ENCODE results near the gene EIF4ENIF1.

EIF4ENIF1 gene

DNA sequence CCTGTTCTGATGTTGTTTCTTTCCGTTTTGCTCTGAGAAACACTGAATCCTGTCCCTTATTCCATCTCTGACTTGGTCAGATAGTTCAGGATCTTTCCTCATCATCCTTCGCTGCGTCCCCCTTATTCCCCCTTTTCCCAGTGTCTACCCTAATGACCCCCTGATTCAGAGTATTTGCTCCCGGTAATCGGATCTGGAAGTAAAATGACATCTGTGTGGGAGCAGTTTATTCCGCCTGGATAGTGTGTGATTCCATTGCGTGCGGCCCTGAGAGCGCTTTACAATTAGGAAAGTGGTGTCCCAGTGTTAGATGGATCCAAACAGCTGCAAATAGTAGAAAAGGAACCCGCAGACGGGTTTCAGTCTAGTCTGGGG is 89.6 kb downstream of the EIF4ENIF1 start:
- Histone ChIP-seq H3K4me3 (peak overlapping the region; percentile 99), H3K36me3 (ENCODE audit: insufficient read depth, low read length) (peaks cover 37% of the 10 kb centered on the region), H3K9me3 (ENCODE audit: low read depth, low read length) (no peaks in the 10 kb centered on the region), H3K9ac (ENCODE audit: insufficient read length) (peak overlapping the region; percentile 100), H3K27ac (peak overlapping the region; percentile 72)
- TF ChIP-seq EZH2 (IDR thresholded peaks at IDR 0.05) (no peak), POLR2AphosphoS5 (IDR thresholded peaks at IDR 0.05; ENCODE audit: borderline replicate concordance, low read depth, low read length) (no peak), FOXP2 (optimal IDR thresholded peaks at IDR 0.05; ENCODE audit: control extremely low read depth, extremely low read length, insufficient read depth) (no peak)
- DNase-seq (ENCODE audit: low read depth, low spot score): no peak

DNA sequence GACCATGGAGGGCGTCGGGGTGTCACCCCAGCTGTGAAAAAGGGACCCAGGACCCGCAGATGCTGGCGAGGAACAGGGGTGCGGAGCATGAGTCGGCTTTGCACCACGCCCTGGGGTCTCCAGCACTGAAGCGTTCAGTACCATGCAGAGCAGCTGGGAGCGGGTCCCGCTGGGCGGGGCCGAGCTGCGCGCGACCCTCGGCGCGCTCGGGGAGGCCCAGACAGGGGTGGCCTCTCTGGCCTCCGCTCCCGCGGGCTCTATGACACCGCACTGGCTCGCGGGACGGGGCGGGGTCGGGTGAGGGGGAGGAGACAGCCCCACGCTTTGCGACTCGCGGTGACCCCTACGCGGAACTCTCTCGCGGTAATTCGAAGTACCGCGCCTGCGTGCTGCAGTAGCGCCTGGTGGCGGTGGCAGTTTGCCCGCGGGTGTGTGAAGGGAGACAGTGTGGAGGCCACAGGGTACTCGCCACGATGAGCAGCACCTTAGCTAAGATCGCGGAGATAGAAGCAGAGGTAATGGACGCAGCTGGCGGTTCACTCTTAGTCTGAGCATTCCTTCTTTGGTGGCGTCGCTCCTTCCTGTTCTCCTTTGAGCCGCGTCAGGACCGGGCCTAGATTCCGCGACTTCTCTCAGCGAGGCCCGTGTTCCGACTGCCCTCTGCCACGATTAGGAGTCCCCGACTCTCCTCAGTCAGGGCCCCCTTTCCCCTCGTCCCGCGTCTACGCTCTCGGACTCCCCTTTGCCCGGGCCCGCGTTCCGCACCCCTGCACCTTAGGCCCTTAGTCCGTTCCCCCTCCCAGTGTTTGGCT is 90.2 kb downstream of the EIF4ENIF1 start, which contains the start of gene DRG1:
TSS of gene DRG1 (plus strand) at position 394 of the 812 bp plus-strand sequence. CDS start at position 474, 80 bp downstream.
- peak within 1 kb of the TSS; percentile 99 for H3K4me3 ChIP-seq
- no peak for TF ChIP-seq EZH2 (IDR thresholded peaks at IDR 0.05)
- TF ChIP-seq FOXP2 (optimal IDR thresholded peaks at IDR 0.05; ENCODE audit: control extremely low read depth, extremely low read length, insufficient read depth): peak; percentile 7
- TF ChIP-seq POLR2AphosphoS5 (IDR thresholded peaks at IDR 0.05; ENCODE audit: borderline replicate concordance, low read depth, low read length): peak; percentile 95
- peak within 1 kb of the TSS; percentile 84 for H3K27ac ChIP-seq
- H3K9ac ChIP-seq (ENCODE audit: insufficient read length): peak within 1 kb of the TSS; percentile 100
- no peaks in the 10 kb centered on the region for H3K9me3 ChIP-seq (ENCODE audit: low read depth, low read length)
- peaks cover 32% of the 10 kb centered on the region for H3K36me3 ChIP-seq (ENCODE audit: insufficient read depth, low read length)
- DNase-seq (ENCODE audit: low read depth, low spot score): peak; percentile 75

- TF ChIP-seq EZH2 (IDR thresholded peaks at IDR 0.05): no peak
- DNase-seq (ENCODE audit: low read depth, low spot score): no peak
- Histone ChIP-seq H3K9ac (ENCODE audit: insufficient read length) (peak overlapping the region; percentile 48), H3K27ac (peak overlapping the region; percentile 84; the same call in 1 of the 2 replicates), H3K4me3 (no peak overlapping the region), H3K36me3 (ENCODE audit: insufficient read depth, low read length) (peaks cover 20% of the 10 kb centered on the region), H3K9me3 (ENCODE audit: low read depth, low read length) (no peaks in the 10 kb centered on the region)
Observed at GRCh38 chr22:31398231-31398630, 91.4 kb downstream of the EIF4ENIF1 start.

GRCh38 chr22:31394326-31394725 is 95.3 kb downstream of the EIF4ENIF1 start:
- no peak for DNase-seq (ENCODE audit: low read depth, low spot score)
- no peak overlapping the region for H3K27ac ChIP-seq
- H3K9me3 ChIP-seq (ENCODE audit: low read depth, low read length): no peaks in the 10 kb centered on the region
- TF ChIP-seq POLR2AphosphoS5 (IDR thresholded peaks at IDR 0.05; ENCODE audit: borderline replicate concordance, low read depth, low read length) (no peak), EZH2 (IDR thresholded peaks at IDR 0.05) (no peak), FOXP2 (optimal IDR thresholded peaks at IDR 0.05; ENCODE audit: control extremely low read depth, extremely low read length, insufficient read depth) (no peak)
- H3K36me3 ChIP-seq (ENCODE audit: insufficient read depth, low read length): no peaks in the 10 kb centered on the region
- no peak overlapping the region for H3K4me3 ChIP-seq
- no peak overlapping the region for H3K9ac ChIP-seq (ENCODE audit: insufficient read length)

- no peaks in the 10 kb centered on the region for H3K9me3 ChIP-seq (ENCODE audit: low read depth, low read length)
- DNase-seq (ENCODE audit: low read depth, low spot score): no peak
Observed at GRCh38 chr22:31393893-31394292, 95.7 kb downstream of the EIF4ENIF1 start.

More at GRCh38 chr22:31393893-31394292, 95.7 kb downstream of the EIF4ENIF1 start:
- Histone ChIP-seq H3K27ac (no peak overlapping the region), H3K9ac (ENCODE audit: insufficient read length) (no peak overlapping the region), H3K4me3 (no peak overlapping the region), H3K36me3 (ENCODE audit: insufficient read depth, low read length) (no peaks in the 10 kb centered on the region)
- TF ChIP-seq EZH2 (IDR thresholded peaks at IDR 0.05): no peak
- no peak for TF ChIP-seq POLR2AphosphoS5 (IDR thresholded peaks at IDR 0.05; ENCODE audit: borderline replicate concordance, low read depth, low read length)
- TF ChIP-seq FOXP2 (optimal IDR thresholded peaks at IDR 0.05; ENCODE audit: control extremely low read depth, extremely low read length, insufficient read depth): no peak

Measured in SK-N-MC (cell line).